Measurements from ENCODE around the gene XPNPEP1.
"Not testable (repeated sequence)": the region's sequence is repeated elsewhere in the genome, so short reads cannot be mapped to it uniquely, and the experiment has no call there.

The XPNPEP1 gene

GRCh38 chr10:109922358-109922975 lies 844 bp downstream of the XPNPEP1 start:
- no peak for FAIRE-seq

- no peak for FAIRE-seq
These were observed 3.3 kb downstream of the XPNPEP1 start for GRCh38 chr10:109920016-109920415.

- no peak for FAIRE-seq
These were observed 4.1 kb downstream of the XPNPEP1 start for GRCh38 chr10:109919220-109919619.

GRCh38 chr10:109918707-109919106 lies 4.6 kb downstream of the XPNPEP1 start:
- not testable (repeated sequence) for FAIRE-seq

- FAIRE-seq: no peak
These were observed 7.7 kb downstream of the XPNPEP1 start for GRCh38 chr10:109915566-109915965.

- FAIRE-seq: no peak
These were observed 8.3 kb downstream of the XPNPEP1 start for GRCh38 chr10:109914966-109915365.

- no peak for FAIRE-seq
These were observed 9.9 kb downstream of the XPNPEP1 start for GRCh38 chr10:109913306-109913892.

GRCh38 chr10:109912335-109913281 lies 10.7 kb downstream of the XPNPEP1 start:
- FAIRE-seq: no peak

GRCh38 chr10:109911903-109912302 lies 11.4 kb downstream of the XPNPEP1 start:
- FAIRE-seq: no peak

GRCh38 chr10:109906316-109906715 lies 17.0 kb downstream of the XPNPEP1 start:
- FAIRE-seq: no peak

GRCh38 chr10:109904397-109904796 lies 18.9 kb downstream of the XPNPEP1 start:
- FAIRE-seq: no peak

GRCh38 chr10:109902992-109903947 lies 20.0 kb downstream of the XPNPEP1 start:
- no peak for FAIRE-seq

- no peak for FAIRE-seq
These were observed 23.7 kb downstream of the XPNPEP1 start for GRCh38 chr10:109899356-109900331.

- no peak for FAIRE-seq
These were observed 24.5 kb downstream of the XPNPEP1 start for GRCh38 chr10:109898666-109899355.

GRCh38 chr10:109898007-109898406 lies 25.3 kb downstream of the XPNPEP1 start:
- no peak for FAIRE-seq

- FAIRE-seq: no peak
These were observed 27.5 kb downstream of the XPNPEP1 start for GRCh38 chr10:109895848-109896247.

GRCh38 chr10:109895095-109895818 lies 28.1 kb downstream of the XPNPEP1 start:
- FAIRE-seq: no peak

GRCh38 chr10:109894516-109894915 lies 28.8 kb downstream of the XPNPEP1 start:
- no peak for FAIRE-seq

GRCh38 chr10:109893386-109893785 lies 29.9 kb downstream of the XPNPEP1 start:
- no peak for FAIRE-seq

- FAIRE-seq: no peak
These were observed 30.4 kb downstream of the XPNPEP1 start for GRCh38 chr10:109892931-109893330.

Measured in A204.1 (cell line).